ENCODE data around the gene LLPH. TPM values are rescaled to one million over a fixed set of nuclear protein-coding genes. Genes with fewer than 3 reads are reported as not detected.
A peak's percentile ranks its signal among the peaks of the same experiment; 100 is the strongest.
"Not testable (repeated sequence)": the region's sequence is repeated elsewhere in the genome, so short reads cannot be mapped to it uniquely, and the experiment has no call there.

LLPH gene
- total RNA-seq = 1 to 10 TPM; 1.3 to 2.9 TPM

GRCh38 chr12:66130267-66131066 is at the start of gene LLPH:
LLPH (minus strand) TSS chr12:66130750; CDS start chr12:66129106, 1,644 bp downstream.
- Histone ChIP-seq H3K4me1 (peaks cover 19% of the 10 kb centered on the region), H3K36me3 (replicated peaks in 1 of 2; ENCODE audit: insufficient read depth in 1 of 2, low read depth in 2 of 2) (peaks cover 0 to 2% of the 10 kb centered on the region in 2 donors), H3K4me3 (peak within 1 kb of the TSS; percentile 56 to 57), H3K27me3 (no peaks in the 10 kb centered on the region), H3K9me3 (no peaks in the 10 kb centered on the region), H3K27ac (peak within 1 kb of the TSS; percentile 44 to 82 (median 68))
- peak; percentile 32 to 84 (median 82) for TF ChIP-seq POLR2A (IDR thresholded peaks at IDR 0.05)
- TF ChIP-seq, protein P1, sequence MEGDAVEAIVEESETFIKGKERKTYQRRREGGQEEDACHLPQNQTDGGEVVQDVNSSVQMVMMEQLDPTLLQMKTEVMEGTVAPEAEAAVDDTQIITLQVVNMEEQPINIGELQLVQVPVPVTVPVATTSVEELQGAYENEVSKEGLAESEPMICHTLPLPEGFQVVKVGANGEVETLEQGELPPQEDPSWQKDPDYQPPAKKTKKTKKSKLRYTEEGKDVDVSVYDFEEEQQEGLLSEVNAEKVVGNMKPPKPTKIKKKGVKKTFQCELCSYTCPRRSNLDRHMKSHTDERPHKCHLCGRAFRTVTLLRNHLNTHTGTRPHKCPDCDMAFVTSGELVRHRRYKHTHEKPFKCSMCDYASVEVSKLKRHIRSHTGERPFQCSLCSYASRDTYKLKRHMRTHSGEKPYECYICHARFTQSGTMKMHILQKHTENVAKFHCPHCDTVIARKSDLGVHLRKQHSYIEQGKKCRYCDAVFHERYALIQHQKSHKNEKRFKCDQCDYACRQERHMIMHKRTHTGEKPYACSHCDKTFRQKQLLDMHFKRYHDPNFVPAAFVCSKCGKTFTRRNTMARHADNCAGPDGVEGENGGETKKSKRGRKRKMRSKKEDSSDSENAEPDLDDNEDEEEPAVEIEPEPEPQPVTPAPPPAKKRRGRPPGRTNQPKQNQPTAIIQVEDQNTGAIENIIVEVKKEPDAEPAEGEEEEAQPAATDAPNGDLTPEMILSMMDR (IDR thresholded peaks at IDR 0.05) = no peak
- WGBS, 2 donors = 0 to 1% methylated on average over 32 to 49 of the region's 49 CpGs
- ATAC-seq (peak; percentile 99), DNase-seq (peak; percentile 87 to 94 (median 91))
- intact Hi-C loops (cut with DNase I) = no loop called here

DNA sequence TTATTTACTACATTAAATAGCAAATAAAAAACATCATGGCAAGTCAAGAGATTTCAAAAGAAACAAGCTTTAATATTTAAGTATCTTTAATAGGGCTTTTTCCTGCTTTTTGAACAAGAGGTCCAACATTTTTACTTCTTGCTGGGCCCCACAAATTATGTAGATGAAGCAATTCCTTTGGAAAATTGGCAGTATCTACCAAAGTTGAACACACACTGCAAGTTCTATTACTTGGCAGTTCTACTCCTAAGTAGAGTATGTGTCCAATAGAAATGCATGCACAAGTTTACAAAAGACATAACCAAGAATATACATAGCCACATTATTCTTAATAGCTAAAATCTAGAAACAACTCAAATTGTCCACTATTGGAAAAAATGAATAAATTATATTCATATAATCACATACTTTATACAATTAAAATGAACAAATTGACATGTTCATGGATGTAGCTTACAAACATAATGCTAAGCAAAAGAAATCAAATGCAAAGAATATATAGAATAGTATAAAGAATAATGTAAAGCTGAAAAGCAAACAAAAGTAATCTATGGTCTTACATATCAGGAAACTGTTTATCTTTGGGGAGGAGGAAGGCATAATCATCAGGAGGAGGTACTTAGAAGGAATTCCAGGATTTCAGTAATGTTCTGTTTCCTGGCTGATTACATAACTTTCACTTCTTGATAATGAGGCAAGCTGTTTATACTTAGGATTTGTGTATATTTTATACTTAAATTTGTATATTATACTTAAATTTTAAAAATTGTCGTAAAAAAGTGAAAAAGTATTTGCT is 45.8 kb upstream of the LLPH start:
- TF ChIP-seq POLR2A (IDR thresholded peaks at IDR 0.05) = no peak
- TF ChIP-seq, protein P1 (IDR thresholded peaks at IDR 0.05) = no peak
- H3K4me1 ChIP-seq = no peaks in the 10 kb centered on the region
- no peak overlapping the region for H3K4me3 ChIP-seq
- H3K9me3 ChIP-seq = no peaks in the 10 kb centered on the region
- H3K27me3 ChIP-seq = no peaks in the 10 kb centered on the region
- DNase-seq (no peak), ATAC-seq (no peak)
- intact Hi-C loops (cut with DNase I) = no loop called here
- no peaks in the 10 kb centered on the region for H3K36me3 ChIP-seq (replicated peaks in 1 of 2; ENCODE audit: insufficient read depth in 1 of 2, low read depth in 2 of 2)
- 16 to 30% methylated on average over 1 of the region's 1 CpG for WGBS, 2 donors
- H3K27ac ChIP-seq = no peak overlapping the region

GRCh38 chr12:66174391-66175325 is 44.1 kb upstream of the LLPH start:
- DNase-seq; H3K4me1 ChIP-seq; ATAC-seq; H3K27me3 ChIP-seq; intact Hi-C loops (cut with DNase I); H3K4me3 ChIP-seq; H3K36me3 ChIP-seq (replicated peaks in 1 of 2; ENCODE audit: insufficient read depth in 1 of 2, low read depth in 2 of 2); H3K27ac ChIP-seq; H3K9me3 ChIP-seq: not testable (repeated sequence)
- 90 to 94% methylated on average over 33 to 51 of the region's 54 CpGs for WGBS, 2 donors

DNA sequence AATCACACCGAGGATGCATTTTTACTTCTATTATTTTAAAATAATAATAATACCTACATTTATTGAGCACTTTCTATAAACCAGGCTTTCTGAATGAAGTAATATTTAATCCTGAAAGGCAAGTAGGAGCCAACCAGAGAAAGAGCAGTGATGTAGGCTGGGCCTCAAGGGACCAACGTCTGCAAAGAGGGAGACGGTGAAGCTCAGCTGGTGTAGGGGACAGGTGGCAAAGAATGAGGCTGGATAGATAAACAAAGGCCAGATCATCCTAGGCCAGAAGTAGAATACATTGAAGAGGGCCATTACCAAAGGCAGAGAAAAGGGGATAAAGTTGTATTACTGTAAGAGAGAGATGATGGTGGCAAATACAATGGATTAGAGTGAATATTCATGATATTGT is 40.1 kb upstream of the LLPH start:
- intact Hi-C loops (cut with DNase I) = no loop called here
- Histone ChIP-seq H3K27me3 (no peaks in the 10 kb centered on the region), H3K27ac (peak overlapping the region in 2 of 4 donors; percentile 98 to 99), H3K4me1 (peaks cover 15% of the 10 kb centered on the region), H3K4me3 (no peak overlapping the region), H3K36me3 (replicated peaks in 1 of 2; ENCODE audit: insufficient read depth in 1 of 2, low read depth in 2 of 2) (no peaks in the 10 kb centered on the region), H3K9me3 (no peaks in the 10 kb centered on the region)
- DNase-seq = no peak
- TF ChIP-seq, protein P1 (IDR thresholded peaks at IDR 0.05) = no peak
- TF ChIP-seq POLR2A (IDR thresholded peaks at IDR 0.05) = no peak
- WGBS, 2 donors = 92% methylated on average over 3 of the region's 3 CpGs
- no peak for ATAC-seq
